Activated CD8-positive, alpha-beta T cell treated with anti-CD3 and anti-CD28 coated beads for 36 hours (primary cell): ENCODE measurements around the gene MYL6B. TPM values are rescaled to one million over a fixed set of nuclear protein-coding genes. Genes with fewer than 3 reads are reported as not detected.
"Not testable (repeated sequence)": the region's sequence is repeated elsewhere in the genome, so short reads cannot be mapped to it uniquely, and the experiment has no call there.

Source experiments
- ATAC-seq: fragments of 200-7000 bp; cut with Tn5 transposase; one replicate; pipeline ENCODE4 v1.10.0; 2021; ENCODE audit warnings: mild to moderate bottlenecking, moderate library complexity
- CTCF ChIA-PET: fragments of 350-600 bp; sonication (Branson Sonifier 250); formaldehyde crosslinking; loops from one replicate; lab custom pipeline; 2021; ENCODE audit warnings: antibody characterized with exemption; lab: Charles Lee
- POLR2A ChIA-PET: fragments of 350-600 bp; sonication (Branson Sonifier 250); formaldehyde crosslinking; loops from one replicate; lab custom pipeline; 2021; ENCODE audit warnings: antibody characterized with exemption; lab: Charles Lee
- DNase-seq: peaks from one replicate; pipeline ENCODE4 v3.0.0-alpha.2; 2020
- H3K27ac Mint-ChIP-seq: one replicate; pipeline ENCODE4 v1.8.0; 2021; ENCODE audit warnings: mild to moderate bottlenecking, mixed read lengths
- H3K27me3 Mint-ChIP-seq: one replicate; pipeline ENCODE4 v1.8.0; 2021; ENCODE audit warnings: mixed read lengths
- H3K36me3 Mint-ChIP-seq: one replicate; pipeline ENCODE4 v1.8.0; 2021; ENCODE audit warnings: low read depth, mixed read lengths
- H3K4me1 Mint-ChIP-seq: one replicate; pipeline ENCODE4 v1.8.0; 2021; ENCODE audit warnings: low read depth, mixed read lengths
- H3K4me3 Mint-ChIP-seq: one replicate; pipeline ENCODE4 v1.8.0; 2021; ENCODE audit warnings: mild to moderate bottlenecking, moderate library complexity, mixed read lengths
- H3K9me3 Mint-ChIP-seq: one replicate; pipeline ENCODE4 v1.8.0; 2021; ENCODE audit warnings: mixed read lengths
- CTCF ChIP-seq: fragments of 200-600 bp; IDR thresholded peaks from one replicate; pipeline ENCODE4 v1.8.0; 2022; ENCODE audit warnings: antibody characterized with exemption, mild to moderate bottlenecking
- intact Hi-C: fragments of 100-400 bp; cut with micrococcal nuclease; formaldehyde crosslinking; loops from one replicate; pipeline ENCODE4 v1.10.0; 2022
- total RNA-seq, 2 experiments: library from RNA; stranded (reverse); gene quantifications; one replicate each; pipeline ENCODE4 v1.2.3, GENCODE V29; 2021

Gene MYL6B
- total RNA-seq, 2 experiments from 2014 or later: 60.3 to 66.9 TPM

- H3K4me1 Mint-ChIP-seq: peaks cover 34% of the 10 kb centered on the region
- ATAC-seq (no peak), DNase-seq (no peak)
- peak overlapping the region; percentile 92 for H3K4me3 Mint-ChIP-seq
- no peak for TF ChIP-seq CTCF
- intact Hi-C loops: loop anchor here (2.0 to 5.0 kb wide), 2 partner anchors 34 to 67 kb away; partner anchors contain the start of genes ANKRD52 and NABP2
- no peaks in the 10 kb centered on the region for H3K9me3 Mint-ChIP-seq
- ChIA-PET CTCF (interaction anchor here (1.0 to 5.8 kb wide), 11 partner anchors 13 to 451 kb away, joined by 3 to 110 read pairs (median 16); partner anchors contain the start of genes ANKRD52, ESYT1, RNF41 and ZC3H10), POLR2A (interaction anchor here (3.0 to 5.7 kb wide), 4 partner anchors 26 to 72 kb away, joined by 17 to 68 read pairs (median 20); partner anchors contain the start of genes MYL6, RNF41, RPL41 and ZC3H10)
- H3K27me3 Mint-ChIP-seq: peaks cover 2% of the 10 kb centered on the region
- peak overlapping the region; percentile 98 for H3K27ac Mint-ChIP-seq
- H3K36me3 Mint-ChIP-seq: peaks cover 23% of the 10 kb centered on the region
These were observed 38.3 kb downstream of the MYL6B start for GRCh38 chr12:56190695-56191155.

DNA sequence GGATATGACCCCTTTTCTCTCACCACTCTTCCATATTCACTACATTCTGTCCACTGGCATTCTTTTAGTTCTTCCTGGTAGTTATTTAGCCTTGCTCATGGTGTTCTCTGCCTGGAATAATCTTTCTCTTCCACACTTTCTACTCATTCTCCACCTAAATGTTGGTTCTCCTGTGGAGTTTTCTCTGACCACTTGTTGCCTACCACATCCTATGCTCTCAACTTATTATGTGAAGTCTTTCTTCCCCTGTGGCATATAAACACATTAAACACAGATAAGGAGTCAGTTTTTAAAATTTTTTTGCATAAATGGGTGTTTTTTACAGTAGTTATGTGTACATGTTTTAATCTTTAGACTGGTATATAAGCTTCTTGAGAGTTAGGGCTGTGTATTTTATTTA lies 40.2 kb downstream of the MYL6B start:
- ATAC-seq (no peak), DNase-seq (no peak)
- no peak for TF ChIP-seq CTCF
- H3K27me3 Mint-ChIP-seq: peaks cover 2% of the 10 kb centered on the region
- H3K9me3 Mint-ChIP-seq: no peaks in the 10 kb centered on the region
- intact Hi-C loops: loop anchor here (5.0 kb wide), 1 partner anchor 65 kb away; the partner anchor contains the start of gene ANKRD52
- POLR2A ChIA-PET: interaction anchor here (0.7 to 1.7 kb wide), 2 partner anchors 13 to 64 kb away, joined by 3 to 4 read pairs; partner anchors contain the start of gene ESYT1
- H3K4me1 Mint-ChIP-seq: peaks cover 22% of the 10 kb centered on the region
- no peak overlapping the region for H3K4me3 Mint-ChIP-seq
- no peak overlapping the region for H3K27ac Mint-ChIP-seq
- H3K36me3 Mint-ChIP-seq: peaks cover 11% of the 10 kb centered on the region
- CTCF ChIA-PET: interaction anchor here (0.6 to 5.8 kb wide), 11 partner anchors 12 to 454 kb away, joined by 3 to 87 read pairs (median 5); partner anchors contain the start of genes ANKRD52, COQ10A, PA2G4 and RNF41

GRCh38 chr12:56193025-56193578 lies 40.7 kb downstream of the MYL6B start:
- Mint-ChIP-seq H3K4me3 (no peak overlapping the region), H3K27me3 (peaks cover 2% of the 10 kb centered on the region), H3K36me3 (peaks cover 6% of the 10 kb centered on the region), H3K27ac (peak overlapping the region; percentile 31), H3K4me1 (peaks cover 17% of the 10 kb centered on the region), H3K9me3 (no peaks in the 10 kb centered on the region)
- intact Hi-C loops: loop anchor here (5.0 kb wide), 1 partner anchor 64 kb away; the partner anchor contains the start of gene ANKRD52
- ChIA-PET CTCF (interaction anchor here (0.6 to 5.8 kb wide), 8 partner anchors 11 to 271 kb away, joined by 3 to 87 read pairs (median 6); partner anchors contain the start of genes COQ10A, PA2G4, RNF41 and ZC3H10), POLR2A (interaction anchor here (0.7 to 1.7 kb wide), 2 partner anchors 12 to 65 kb away, joined by 3 to 4 read pairs; partner anchors contain the start of gene ESYT1)
- peak; percentile 12 for ATAC-seq
- TF ChIP-seq CTCF: peak; percentile 86
- DNase-seq: peak; percentile 92

DNA sequence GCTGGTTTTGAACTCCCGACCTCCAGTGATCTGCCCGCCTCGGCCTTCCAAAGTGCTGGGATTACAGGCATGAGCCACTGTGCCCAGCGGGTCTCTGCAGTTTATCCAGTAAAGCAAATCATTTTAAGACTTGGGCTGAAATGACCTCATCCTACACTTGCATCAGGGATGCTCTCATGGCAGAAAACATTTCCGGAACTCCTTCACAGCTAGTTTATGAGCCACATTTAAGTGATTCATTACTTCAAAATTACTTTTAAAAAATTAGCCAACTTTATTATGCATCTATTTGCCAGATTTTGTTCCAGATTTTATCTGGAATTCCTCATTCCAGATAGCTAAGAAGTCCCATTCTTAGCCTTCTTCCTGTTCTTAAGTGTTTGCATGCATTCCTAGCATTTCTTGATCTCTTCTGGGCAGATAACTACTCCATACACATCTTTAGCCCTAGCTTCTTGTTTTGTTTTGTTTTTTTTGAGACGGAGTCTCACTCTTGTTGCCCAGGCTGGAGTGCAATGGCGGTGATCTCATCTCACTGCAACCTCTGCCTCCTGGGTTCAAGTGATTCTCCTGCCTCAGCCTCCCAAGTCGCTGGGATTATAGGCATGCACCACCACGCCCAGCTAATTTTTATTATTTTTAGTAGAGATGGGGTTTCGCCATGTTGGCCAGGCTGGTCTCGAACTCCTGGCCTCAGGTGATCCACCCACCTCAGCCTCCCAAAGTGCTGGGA lies 44.6 kb downstream of the MYL6B start:
- ATAC-seq, DNase-seq, intact Hi-C loops, H3K36me3 Mint-ChIP-seq, H3K4me3 Mint-ChIP-seq, H3K9me3 Mint-ChIP-seq, H3K27ac Mint-ChIP-seq, H3K27me3 Mint-ChIP-seq: not testable (repeated sequence)
- ChIA-PET POLR2A (interaction anchor here (0.8 kb wide), 1 partner anchor 16 kb away, joined by 4 read pairs; no protein-coding TSS in a partner anchor), CTCF (interaction anchor here (0.8 to 1.3 kb wide), 3 partner anchors 9 to 267 kb away, joined by 3 to 5 read pairs (median 3); partner anchors contain the start of gene ZC3H10)
- peaks cover 10% of the 10 kb centered on the region for H3K4me1 Mint-ChIP-seq
